ENCODE measurements around the gene UBTD2.
"Not testable (repeated sequence)": the region's sequence is repeated elsewhere in the genome, so short reads cannot be mapped to it uniquely, and the experiment has no call there.

UBTD2 gene, protein sequence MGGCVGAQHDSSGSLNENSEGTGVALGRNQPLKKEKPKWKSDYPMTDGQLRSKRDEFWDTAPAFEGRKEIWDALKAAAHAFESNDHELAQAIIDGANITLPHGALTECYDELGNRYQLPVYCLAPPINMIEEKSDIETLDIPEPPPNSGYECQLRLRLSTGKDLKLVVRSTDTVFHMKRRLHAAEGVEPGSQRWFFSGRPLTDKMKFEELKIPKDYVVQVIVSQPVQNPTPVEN

DNA sequence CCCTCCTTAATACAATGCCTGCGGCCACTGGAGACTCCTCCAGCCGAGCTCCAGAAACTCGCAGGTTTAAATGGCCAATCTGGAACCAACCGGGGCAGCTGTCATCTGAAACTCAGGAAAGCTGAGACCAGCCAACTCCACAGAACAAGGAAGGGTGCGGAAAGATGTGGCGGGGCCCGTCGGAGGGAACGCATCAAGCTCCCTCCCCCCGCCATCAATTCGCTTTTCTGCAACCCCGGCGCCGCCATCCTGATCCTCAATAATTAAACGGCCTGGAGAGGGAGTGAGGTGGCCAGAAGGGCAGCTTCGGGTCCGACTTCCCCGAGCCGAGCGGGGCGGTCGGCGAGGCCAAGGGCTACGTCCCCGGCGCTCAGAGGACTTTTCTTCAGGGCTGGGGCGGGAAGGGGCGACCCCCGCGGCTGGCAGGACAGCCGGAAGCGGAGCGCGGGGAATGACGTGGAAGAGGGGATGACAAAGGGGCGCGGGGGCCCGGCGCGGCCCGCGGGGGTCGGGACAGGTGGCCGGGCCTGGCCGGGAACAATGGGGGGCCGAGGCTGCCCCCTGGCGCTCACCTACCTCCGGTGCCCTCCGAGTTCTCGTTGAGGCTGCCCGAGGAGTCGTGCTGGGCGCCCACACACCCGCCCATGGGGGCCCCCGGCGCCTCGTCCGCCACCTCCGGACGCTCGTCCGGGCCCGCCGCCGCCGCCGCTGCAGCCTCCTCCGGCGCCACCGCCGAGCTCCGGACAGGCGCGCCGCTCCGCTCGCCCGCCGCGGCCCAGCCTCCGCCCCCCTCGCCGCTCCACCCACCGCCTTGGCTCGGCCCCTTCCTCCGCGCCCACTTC lies at the start of gene UBTD2:
UBTD2 (minus strand) TSS at position 745 of the 842 bp plus-strand sequence; CDS start at position 646, 99 bp downstream.
- TF ChIP-seq CTCF (IDR thresholded peaks at IDR 0.05), result peak; percentile 39
- Histone ChIP-seq H3K4me3 (ENCODE audit: low read depth in 1 of 2, low read length in 1 of 2) (peak within 1 kb of the TSS; percentile 77 to 91), H3K27ac (peak within 1 kb of the TSS; percentile 81), H3K4me1 (ENCODE audit: control insufficient read depth in 1 of 2, insufficient read depth in 1 of 2, low read depth in 1 of 2, low read length in 1 of 2) (peaks cover 21 to 23% of the 10 kb centered on the region in 2 experiments), H3K9me3 (no peaks in the 10 kb centered on the region), H3K27me3 (peaks cover 29% of the 10 kb centered on the region), H3K36me3 (no peaks in the 10 kb centered on the region)

DNA sequence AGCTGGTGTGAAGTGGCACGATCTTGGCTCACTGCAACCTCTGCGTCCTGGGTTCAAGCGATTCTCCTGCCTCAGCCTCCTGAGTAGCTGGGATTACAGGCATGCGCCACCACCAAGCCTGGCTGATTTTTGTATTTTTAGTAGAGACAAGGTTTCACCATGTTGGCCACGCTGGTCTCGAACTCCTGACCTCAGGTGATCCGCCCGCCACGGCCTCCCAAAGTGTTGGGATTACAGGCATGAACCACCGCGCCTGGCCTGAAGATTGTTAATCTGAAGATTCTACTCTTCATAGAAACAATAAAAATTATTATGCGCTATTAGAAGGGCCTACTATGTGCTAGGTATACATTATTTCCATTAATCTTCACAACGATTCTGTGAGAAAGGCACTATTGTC lies 43.3 kb upstream of the UBTD2 start:
- not testable (repeated sequence) for H3K4me1 ChIP-seq (ENCODE audit: control insufficient read depth in 1 of 2, insufficient read depth in 1 of 2, low read depth in 1 of 2, low read length in 1 of 2); H3K4me3 ChIP-seq (ENCODE audit: low read depth in 1 of 2, low read length in 1 of 2); H3K27ac ChIP-seq; H3K27me3 ChIP-seq; H3K36me3 ChIP-seq; H3K9me3 ChIP-seq

GRCh38 chr5:172325452-172325851 lies 41.9 kb upstream of the UBTD2 start:
- TF ChIP-seq CTCF (IDR thresholded peaks at IDR 0.05), result no peak
- H3K36me3 ChIP-seq, result no peaks in the 10 kb centered on the region
- H3K4me1 ChIP-seq (ENCODE audit: control insufficient read depth in 1 of 2, insufficient read depth in 1 of 2, low read depth in 1 of 2, low read length in 1 of 2), result peaks cover 0 to 4% of the 10 kb centered on the region in 2 experiments
- H3K27me3 ChIP-seq, result no peaks in the 10 kb centered on the region
- H3K9me3 ChIP-seq, result no peaks in the 10 kb centered on the region
- no peak overlapping the region for H3K27ac ChIP-seq
- no peak overlapping the region for H3K4me3 ChIP-seq (ENCODE audit: low read depth in 1 of 2, low read length in 1 of 2)

DNA sequence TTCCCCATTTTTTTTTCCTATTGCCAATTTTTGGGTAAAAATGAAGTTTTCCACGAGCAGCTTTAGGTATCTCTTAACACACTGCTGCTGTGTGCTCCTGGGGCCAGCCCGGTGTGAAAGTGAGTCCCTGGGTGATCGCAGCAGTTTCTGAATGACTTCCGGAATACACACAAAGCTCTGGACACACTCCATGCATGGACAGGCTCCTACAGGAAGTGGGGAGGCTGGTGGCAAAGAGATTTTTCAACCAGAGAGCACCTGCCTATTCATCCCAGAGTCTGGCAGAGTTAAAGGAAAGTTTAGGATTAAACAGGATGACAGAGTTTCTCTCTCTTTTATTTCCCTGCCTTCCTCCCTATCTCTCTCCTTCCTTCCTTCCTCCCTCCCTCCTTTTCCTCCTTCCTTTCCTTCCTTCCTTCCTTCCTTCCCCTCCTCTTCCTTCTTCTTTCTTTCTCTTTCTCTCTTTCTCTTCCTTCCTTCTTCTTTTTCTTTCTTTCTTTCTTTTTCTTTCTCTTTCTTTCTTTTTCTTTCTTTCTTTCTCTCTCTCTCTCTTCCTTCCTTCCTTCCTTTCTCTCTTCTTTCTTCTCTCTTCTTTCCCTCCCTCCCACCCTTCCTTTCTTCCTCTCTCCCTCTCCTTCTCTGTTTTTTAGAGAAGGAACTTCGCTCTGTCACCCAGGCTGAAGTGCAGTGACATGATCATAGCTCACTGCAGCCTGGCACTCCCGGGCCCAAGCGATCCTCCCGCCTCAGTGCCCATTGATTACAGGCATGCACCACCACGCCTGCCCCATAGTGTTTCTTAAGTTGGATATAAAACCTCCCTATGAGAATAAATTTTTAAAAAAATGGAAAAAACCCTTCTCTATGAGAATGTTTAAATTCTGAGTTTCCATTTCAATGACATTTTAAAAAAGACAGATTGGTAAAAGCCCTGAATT lies 38.7 kb upstream of the UBTD2 start:
- H3K27me3 ChIP-seq, result no peaks in the 10 kb centered on the region
- no peaks in the 10 kb centered on the region for H3K36me3 ChIP-seq
- H3K9me3 ChIP-seq, result no peaks in the 10 kb centered on the region
- H3K4me1 ChIP-seq (ENCODE audit: control insufficient read depth in 1 of 2, insufficient read depth in 1 of 2, low read depth in 1 of 2, low read length in 1 of 2), result peaks cover 0 to 4% of the 10 kb centered on the region in 2 experiments
- no peak overlapping the region for H3K27ac ChIP-seq
- H3K4me3 ChIP-seq (ENCODE audit: low read depth in 1 of 2, low read length in 1 of 2), result no peak overlapping the region
- TF ChIP-seq CTCF (IDR thresholded peaks at IDR 0.05), result no peak

GRCh38 chr5:172321593-172321992 lies 38.0 kb upstream of the UBTD2 start:
- H3K27me3 ChIP-seq, result no peaks in the 10 kb centered on the region
- H3K9me3 ChIP-seq, result no peaks in the 10 kb centered on the region
- no peaks in the 10 kb centered on the region for H3K36me3 ChIP-seq
- no peak for TF ChIP-seq CTCF (IDR thresholded peaks at IDR 0.05)
- peaks cover 0 to 3% of the 10 kb centered on the region in 2 experiments for H3K4me1 ChIP-seq (ENCODE audit: control insufficient read depth in 1 of 2, insufficient read depth in 1 of 2, low read depth in 1 of 2, low read length in 1 of 2)
- no peak overlapping the region for H3K4me3 ChIP-seq (ENCODE audit: low read depth in 1 of 2, low read length in 1 of 2)
- H3K27ac ChIP-seq, result no peak overlapping the region
